ENCODE results near the gene FZD1. TPM values are rescaled to one million over a fixed set of nuclear protein-coding genes. Genes with fewer than 3 reads are reported as not detected.
"Not testable (repeated sequence)": the region's sequence is repeated elsewhere in the genome, so short reads cannot be mapped to it uniquely, and the experiment has no call there.

FZD1 gene
- total RNA-seq, 4 donors from 2014 or later = 25.8 to 82.0 (median 74.7) TPM

DNA sequence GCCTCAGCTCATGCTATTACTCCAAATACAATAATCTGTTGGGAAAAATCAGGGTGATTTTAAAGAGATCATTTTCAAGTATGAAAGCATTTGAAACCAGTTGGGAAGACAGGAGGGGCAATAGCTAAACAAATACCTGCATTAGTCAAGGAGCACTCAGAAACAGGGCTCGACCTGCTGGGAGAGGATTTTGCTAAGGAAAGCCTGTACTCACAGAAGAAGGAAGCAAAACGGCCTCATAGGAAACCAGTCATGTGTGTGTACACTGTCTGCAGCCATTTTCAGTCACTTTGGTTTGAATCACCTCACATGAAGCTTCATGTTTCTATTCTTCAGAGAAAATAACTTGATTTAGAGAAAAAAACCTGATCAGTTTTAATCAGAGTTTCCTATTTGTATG lies 38.6 kb downstream of the FZD1 start:
- no peak overlapping the region for H3K27ac ChIP-seq
- no peak overlapping the region for H3K4me3 ChIP-seq
- WGBS, 2 donors = 53 to 55% methylated on average over 2 of the region's 2 CpGs
- no peaks in the 10 kb centered on the region for H3K4me1 ChIP-seq
- peaks cover 0 to 5% (median 0%) of the 10 kb centered on the region in 4 donors for H3K9me3 ChIP-seq
- TF ChIP-seq, protein P1, sequence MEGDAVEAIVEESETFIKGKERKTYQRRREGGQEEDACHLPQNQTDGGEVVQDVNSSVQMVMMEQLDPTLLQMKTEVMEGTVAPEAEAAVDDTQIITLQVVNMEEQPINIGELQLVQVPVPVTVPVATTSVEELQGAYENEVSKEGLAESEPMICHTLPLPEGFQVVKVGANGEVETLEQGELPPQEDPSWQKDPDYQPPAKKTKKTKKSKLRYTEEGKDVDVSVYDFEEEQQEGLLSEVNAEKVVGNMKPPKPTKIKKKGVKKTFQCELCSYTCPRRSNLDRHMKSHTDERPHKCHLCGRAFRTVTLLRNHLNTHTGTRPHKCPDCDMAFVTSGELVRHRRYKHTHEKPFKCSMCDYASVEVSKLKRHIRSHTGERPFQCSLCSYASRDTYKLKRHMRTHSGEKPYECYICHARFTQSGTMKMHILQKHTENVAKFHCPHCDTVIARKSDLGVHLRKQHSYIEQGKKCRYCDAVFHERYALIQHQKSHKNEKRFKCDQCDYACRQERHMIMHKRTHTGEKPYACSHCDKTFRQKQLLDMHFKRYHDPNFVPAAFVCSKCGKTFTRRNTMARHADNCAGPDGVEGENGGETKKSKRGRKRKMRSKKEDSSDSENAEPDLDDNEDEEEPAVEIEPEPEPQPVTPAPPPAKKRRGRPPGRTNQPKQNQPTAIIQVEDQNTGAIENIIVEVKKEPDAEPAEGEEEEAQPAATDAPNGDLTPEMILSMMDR (IDR thresholded peaks at IDR 0.05) = no peak
- TF ChIP-seq EP300 (IDR thresholded peaks at IDR 0.05) = no peak
- TF ChIP-seq POLR2A (IDR thresholded peaks at IDR 0.05) = no peak
- DNase-seq (ENCODE audit: low spot score in 2 of 2) = no peak
- H3K36me3 ChIP-seq = no peaks in the 10 kb centered on the region
- H3K27me3 ChIP-seq = no peaks in the 10 kb centered on the region

DNA sequence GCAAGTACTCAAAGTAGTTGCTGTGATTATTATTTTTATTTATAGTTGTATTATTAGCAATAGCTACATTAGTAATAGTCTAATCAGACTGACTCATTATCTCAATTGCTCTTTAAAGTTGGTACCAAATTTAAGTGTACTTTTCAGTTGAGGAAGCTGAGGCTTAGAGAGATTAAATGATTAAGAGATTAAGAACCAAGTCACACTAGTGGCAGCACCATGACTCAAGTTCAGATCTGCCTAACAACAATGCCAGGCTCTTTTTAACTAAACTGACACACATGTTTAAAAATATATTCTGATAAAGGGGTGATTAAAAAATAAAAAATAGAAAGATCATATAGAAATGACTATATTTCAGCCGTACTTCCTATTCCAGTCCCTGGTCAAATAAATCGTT lies 42.0 kb downstream of the FZD1 start:
- no peak overlapping the region for H3K4me3 ChIP-seq
- H3K36me3 ChIP-seq = no peaks in the 10 kb centered on the region
- no peaks in the 10 kb centered on the region for H3K4me1 ChIP-seq
- TF ChIP-seq, protein P1 (IDR thresholded peaks at IDR 0.05) = no peak
- TF ChIP-seq EP300 (IDR thresholded peaks at IDR 0.05) (no peak), POLR2A (IDR thresholded peaks at IDR 0.05) (no peak)
- no peaks in the 10 kb centered on the region for H3K27me3 ChIP-seq
- no peak overlapping the region for H3K27ac ChIP-seq
- no peak for DNase-seq (ENCODE audit: low spot score in 2 of 2)
- WGBS, 2 donors = 91 to 94% methylated on average over 2 of the region's 2 CpGs
- H3K9me3 ChIP-seq = peaks cover 0 to 5% (median 0%) of the 10 kb centered on the region in 4 donors

DNA sequence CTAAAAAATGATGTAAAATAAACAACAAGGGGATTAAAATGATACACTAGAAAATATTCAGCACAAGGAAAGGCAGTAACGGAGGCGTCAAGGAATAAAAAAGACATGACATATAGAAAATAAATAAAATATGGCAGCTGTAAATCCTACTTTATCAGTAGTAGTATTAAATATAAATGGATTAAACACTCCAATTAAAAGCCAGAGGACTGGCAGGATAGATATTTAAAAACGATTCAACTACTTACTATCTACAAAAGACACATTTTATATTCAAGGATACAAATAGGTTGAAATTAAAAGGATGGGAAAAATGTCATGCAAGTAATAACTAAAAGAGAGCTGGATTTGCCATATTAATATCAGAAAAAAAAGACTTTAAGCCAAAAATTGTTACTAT lies 43.2 kb downstream of the FZD1 start:
- no peak for DNase-seq (ENCODE audit: low spot score in 2 of 2)

DNA sequence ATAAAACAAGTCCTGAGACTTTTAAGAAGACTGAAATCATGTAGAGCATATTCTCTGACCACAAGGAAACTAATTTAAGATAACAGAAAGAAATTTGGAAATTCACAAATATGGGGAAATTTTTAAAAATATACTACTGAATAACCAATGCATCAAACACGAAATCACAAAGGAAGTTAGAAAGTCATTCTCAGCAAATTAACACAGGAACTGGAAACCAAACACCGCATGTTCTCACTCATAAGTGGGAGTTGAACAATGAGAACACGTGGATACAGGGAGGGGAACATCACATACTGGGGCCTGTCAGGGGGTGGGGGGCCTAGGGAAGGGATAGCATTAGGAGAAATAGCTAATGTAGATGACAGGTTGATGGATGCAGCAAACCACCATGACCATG lies 44.0 kb downstream of the FZD1 start:
- not testable (repeated sequence) for H3K36me3 ChIP-seq; H3K27me3 ChIP-seq; DNase-seq (ENCODE audit: low spot score in 2 of 2); H3K27ac ChIP-seq; H3K9me3 ChIP-seq; H3K4me3 ChIP-seq
- peaks cover 0 to 15% (median 0%) of the 10 kb centered on the region in 4 donors for H3K4me1 ChIP-seq
- WGBS, 2 donors = 70 to 80% methylated on average over 3 of the region's 3 CpGs

More for the DNA sequence above, 43.2 kb downstream of the FZD1 start:
- H3K36me3 ChIP-seq = no peaks in the 10 kb centered on the region
- peaks cover 0 to 5% (median 0%) of the 10 kb centered on the region in 4 donors for H3K9me3 ChIP-seq
- H3K27me3 ChIP-seq = no peaks in the 10 kb centered on the region
- WGBS, 2 donors = 95 to 96% methylated on average over 3 of the region's 3 CpGs
- no peak overlapping the region for H3K4me3 ChIP-seq
- peaks cover 0 to 8% (median 0%) of the 10 kb centered on the region in 4 donors for H3K4me1 ChIP-seq
- TF ChIP-seq POLR2A (IDR thresholded peaks at IDR 0.05) (no peak), EP300 (IDR thresholded peaks at IDR 0.05) (no peak)
- TF ChIP-seq, protein P1 (IDR thresholded peaks at IDR 0.05) = no peak
- no peak overlapping the region for H3K27ac ChIP-seq

DNA sequence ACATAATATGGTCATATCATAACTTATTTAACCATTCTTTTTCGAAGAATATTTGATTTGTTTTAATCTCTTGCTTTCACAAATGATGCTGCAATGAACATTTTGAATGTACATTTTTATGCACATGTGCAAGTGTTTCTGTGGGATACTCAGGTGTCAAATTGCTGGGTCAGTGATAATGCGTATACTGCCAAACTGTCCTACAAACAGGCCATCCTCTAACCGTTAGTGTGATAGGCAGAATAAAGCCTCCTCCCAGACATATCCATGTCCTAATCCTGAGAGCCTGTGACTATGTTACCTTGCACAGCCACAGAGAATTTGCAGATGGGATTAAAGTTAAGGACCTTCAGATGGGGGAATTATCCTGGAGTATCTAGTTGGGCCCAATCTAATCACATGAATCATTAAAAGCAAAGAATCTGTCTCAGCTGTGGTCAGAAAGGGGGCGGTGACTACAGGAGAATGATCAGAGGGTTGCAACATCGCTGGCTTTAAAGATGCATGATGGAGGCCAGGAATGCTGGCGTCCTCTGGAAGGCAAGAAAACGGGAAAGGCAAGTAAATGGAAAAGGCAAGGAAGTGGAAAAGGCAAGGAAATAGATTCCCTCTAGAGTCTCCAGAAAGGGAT lies 46.7 kb downstream of the FZD1 start:
- Histone ChIP-seq H3K4me3 (peak overlapping the region in 1 of 4 donors; percentile 17), H3K9me3 (peaks cover 0 to 5% (median 0%) of the 10 kb centered on the region in 4 donors), H3K36me3 (no peaks in the 10 kb centered on the region), H3K27me3 (no peaks in the 10 kb centered on the region), H3K27ac (peak overlapping the region in 2 of 4 donors; percentile 42 to 63), H3K4me1 (peaks cover 0 to 17% (median 0%) of the 10 kb centered on the region in 4 donors)
- DNase-seq (ENCODE audit: low spot score in 2 of 2) = peak; percentile 18 to 68
- WGBS, 2 donors = 79 to 86% methylated on average over 7 of the region's 7 CpGs
- TF ChIP-seq EP300 (IDR thresholded peaks at IDR 0.05) = peak in 1 of 2 donors; percentile 26
- TF ChIP-seq POLR2A (IDR thresholded peaks at IDR 0.05) = no peak

DNA sequence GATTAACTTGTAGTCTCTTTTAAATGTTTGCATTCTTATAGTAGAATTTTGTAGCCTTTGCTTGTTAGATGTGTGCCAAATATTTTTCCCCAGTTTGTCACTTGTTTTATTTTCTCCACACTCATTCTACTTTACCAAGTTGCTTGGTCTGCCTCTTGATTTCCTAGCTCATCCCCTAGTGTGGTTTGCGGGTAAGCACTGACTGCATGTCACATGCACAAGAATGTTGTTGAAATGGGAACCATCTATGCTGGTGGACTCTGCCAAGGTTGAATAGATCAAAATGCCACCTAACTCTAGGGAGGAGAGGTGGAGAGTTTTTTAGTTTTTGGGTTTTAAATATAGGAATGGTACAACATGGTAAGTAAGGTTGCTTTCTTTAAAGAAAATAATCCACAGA lies 47.6 kb downstream of the FZD1 start:
- peaks cover 0 to 5% (median 0%) of the 10 kb centered on the region in 4 donors for H3K9me3 ChIP-seq
- no peaks in the 10 kb centered on the region for H3K36me3 ChIP-seq
- peaks cover 0 to 17% (median 0%) of the 10 kb centered on the region in 4 donors for H3K4me1 ChIP-seq
- WGBS, 2 donors = 76 to 84% methylated on average over 1 of the region's 1 CpG
- no peak for DNase-seq (ENCODE audit: low spot score in 2 of 2)
- no peak overlapping the region for H3K4me3 ChIP-seq
- H3K27me3 ChIP-seq = no peaks in the 10 kb centered on the region
- peak overlapping the region in 1 of 4 donors; percentile 14 for H3K27ac ChIP-seq
- TF ChIP-seq POLR2A (IDR thresholded peaks at IDR 0.05) (no peak), EP300 (IDR thresholded peaks at IDR 0.05) (no peak)
- TF ChIP-seq, protein P1 (IDR thresholded peaks at IDR 0.05) = no peak
